OCI-LY7 (cell line): ENCODE data around the gene NACC2. TPM values are rescaled to one million over a fixed set of nuclear protein-coding genes. Genes with fewer than 3 reads are reported as not detected.
A peak's percentile ranks its signal among the peaks of the same experiment; 100 is the strongest.
"Not testable (repeated sequence)": the region's sequence is repeated elsewhere in the genome, so short reads cannot be mapped to it uniquely, and the experiment has no call there.

ENCODE experiments used
- BruUV-seq: library from RNA; stranded (reverse); fragments of 400-500 nt; replicated peaks from 2 replicates; lab custom pipeline; 2021; lab: Mats Ljungman, UMichigan
- CTCF ChIA-PET: fragments of 300-600 bp; sonication (Branson Sonifier 250); formaldehyde crosslinking; loops from one replicate; lab custom pipeline; 2022; ENCODE audit warnings: antibody characterized with exemption; ENCODE audit not compliant: unreplicated experiment; lab: Charles Lee
- POLR2A ChIA-PET: fragments of 300-600 bp; sonication (Branson Sonifier 250); formaldehyde crosslinking; loops from one replicate; lab custom pipeline; 2022; ENCODE audit warnings: antibody characterized with exemption; lab: Charles Lee
- DNase-seq: peaks from one replicate; pipeline ENCODE4 v3.0.0-alpha.2; 2015; ENCODE audit warnings: low spot score
- H2AFZ ChIP-seq: fragments of 200-600 bp; sonication (generic), shearing (Covaris generic); 2 replicates; pipeline ENCODE4 v1.6.1; 2014; ENCODE audit warnings: mild to moderate bottlenecking, antibody characterized with exemption, low read length, moderate library complexity
- H3K27ac ChIP-seq: fragments of 200-600 bp; sonication (generic); 2 replicates; pipeline ENCODE4 v1.5.1; 2014; ENCODE audit warnings: mixed run types, low read depth, mild to moderate bottlenecking, moderate library complexity, low read length, inconsistent platforms; ENCODE audit not compliant: poor library complexity, severe bottlenecking
- H3K36me3 ChIP-seq: fragments of 200-600 bp; sonication (generic); 2 replicates; pipeline ENCODE4 v1.6.1; 2014; ENCODE audit warnings: mild to moderate bottlenecking, antibody characterized with exemption, low read length, moderate library complexity, mixed read lengths; ENCODE audit not compliant: insufficient read depth
- H3K4me1 ChIP-seq: fragments of 200-600 bp; sonication (generic); 2 replicates; pipeline ENCODE4 v1.5.1; 2014; ENCODE audit warnings: mild to moderate bottlenecking, low read length; ENCODE audit not compliant: insufficient read depth, poor library complexity, severe bottlenecking
- H3K4me2 ChIP-seq: fragments of 200-600 bp; sonication (generic); 2 replicates; pipeline ENCODE4 v1.6.1; 2014; ENCODE audit warnings: mild to moderate bottlenecking, low read length
- H3K4me3 ChIP-seq: fragments of 200-600 bp; sonication (generic); 2 replicates; pipeline ENCODE4 v1.5.1; 2014; ENCODE audit warnings: mild to moderate bottlenecking, low read depth, low read length; ENCODE audit not compliant: poor library complexity, severe bottlenecking
- H3K79me2 ChIP-seq: fragments of 200-600 bp; sonication (generic); 2 replicates; pipeline ENCODE4 v1.6.1; 2016; ENCODE audit warnings: low read depth, mild to moderate bottlenecking, low read length, moderate library complexity, mixed read lengths; ENCODE audit not compliant: insufficient read depth
- H3K9me2 ChIP-seq: fragments of 200-600 bp; sonication (generic); 2 replicates; pipeline ENCODE4 v1.6.1; 2016; ENCODE audit warnings: mild to moderate bottlenecking, low read length, mixed read lengths; ENCODE audit not compliant: insufficient read depth
- H3K9me3 ChIP-seq: fragments of 200-600 bp; sonication (generic); 2 replicates; pipeline ENCODE4 v1.6.1; 2014; ENCODE audit warnings: mild to moderate bottlenecking, mixed run types, low read length, mixed read lengths
- H4K20me1 ChIP-seq: fragments of 200-600 bp; sonication (generic); 2 replicates; pipeline ENCODE4 v1.6.1; 2014; ENCODE audit warnings: mild to moderate bottlenecking, antibody characterized with exemption, low read length, moderate library complexity, mixed read lengths; ENCODE audit not compliant: insufficient read depth
- CTCF ChIP-seq: fragments of 200-600 bp; sonication (generic); conservative IDR thresholded peaks from 2 replicates; pipeline ENCODE4 v1.5.1; 2014; ENCODE audit warnings: mild to moderate bottlenecking, antibody characterized with exemption, low read length, moderate library complexity, mixed read lengths
- EZH2phosphoT487 ChIP-seq: fragments of 200-600 bp; sonication (generic); IDR thresholded peaks from 2 replicates; pipeline ENCODE4 v1.6.1; 2018; ENCODE audit warnings: low read depth, borderline replicate concordance, mild to moderate bottlenecking, mixed run types, antibody characterized with exemption, low read length, moderate library complexity, mixed read lengths
- intact Hi-C: fragments of 100-400 bp; cut with micrococcal nuclease; formaldehyde crosslinking; loops from one replicate; pipeline ENCODE4 v1.10.0; 2022; ENCODE audit not compliant: unreplicated experiment
- total RNA-seq, 2 experiments: library from RNA; depleted of rRNA in 1 of 2; stranded (reverse); fragments of >200 nt in 1 of 2; shearing (Covaris generic) in 1 of 2; gene quantifications; 2 replicates each; pipeline ENCODE4 v1.2.3, GENCODE V29; 2014 to 2022

NACC2 gene
- total RNA-seq, 2 experiments from 2014 or later: 0.38 to 0.72 TPM

DNA sequence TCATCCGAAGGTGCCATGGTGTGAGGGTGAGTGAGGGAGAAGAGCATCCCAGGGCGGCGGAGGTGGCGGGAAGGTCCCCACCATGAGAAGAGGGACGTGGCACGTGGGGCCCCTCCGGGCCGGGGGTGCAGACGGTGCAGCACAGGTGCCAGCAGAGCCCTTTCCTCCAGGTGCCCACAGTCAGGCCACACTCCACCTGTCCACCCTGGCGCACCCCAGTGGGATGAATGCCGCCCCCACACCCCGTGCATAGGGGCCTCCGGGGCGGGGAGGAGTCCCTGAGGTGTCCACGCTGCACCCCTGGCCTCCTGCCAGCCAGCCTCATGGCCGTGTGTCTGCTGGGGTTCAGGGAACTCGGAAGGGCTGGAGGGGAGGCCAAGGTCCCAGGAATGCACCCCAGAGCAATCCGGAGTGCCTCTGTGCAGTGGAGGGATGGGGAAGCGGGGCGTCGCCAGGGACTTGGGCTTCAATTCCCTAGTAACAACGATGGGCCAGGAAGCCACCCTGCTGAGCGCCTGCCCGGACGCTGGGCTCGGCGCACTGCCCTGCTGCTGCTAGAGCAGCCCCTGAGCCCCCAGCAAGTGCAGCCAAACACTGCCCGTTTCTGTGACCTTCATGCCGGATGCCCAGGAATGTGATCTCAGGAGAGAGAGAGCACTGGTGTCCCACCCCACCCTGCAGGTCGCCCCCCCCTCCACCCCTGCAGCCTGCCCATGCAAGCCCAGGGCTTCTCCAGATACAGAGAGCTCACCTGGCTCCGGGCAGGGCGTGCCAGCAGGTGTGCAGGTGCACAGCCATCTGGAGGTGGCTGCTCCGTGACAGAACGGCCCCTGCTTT is 8.8 kb upstream of the NACC2 start:
- no peak overlapping the region for H3K4me2 ChIP-seq
- ChIA-PET CTCF (no interaction called here), POLR2A (interaction anchor here (0.7 kb wide), 1 partner anchor 9 kb away, joined by 5 read pairs; no protein-coding TSS in a partner anchor)
- TF ChIP-seq EZH2phosphoT487: no peak
- no peak for TF ChIP-seq CTCF
- no peaks in the 10 kb centered on the region for H3K9me2 ChIP-seq
- no peaks in the 10 kb centered on the region for H3K9me3 ChIP-seq
- intact Hi-C loops: no loop called here
- H3K4me1 ChIP-seq: peaks cover 31% of the 10 kb centered on the region
- DNase-seq: peak; percentile 31
- H3K4me3 ChIP-seq: no peak overlapping the region
- no peaks in the 10 kb centered on the region for H3K36me3 ChIP-seq
- H3K79me2 ChIP-seq: no peaks in the 10 kb centered on the region
- BruUV-seq: no TSS peak
- no peak overlapping the region for H3K27ac ChIP-seq
- no peaks in the 10 kb centered on the region for H4K20me1 ChIP-seq
- H2AFZ ChIP-seq: no peak overlapping the region

DNA sequence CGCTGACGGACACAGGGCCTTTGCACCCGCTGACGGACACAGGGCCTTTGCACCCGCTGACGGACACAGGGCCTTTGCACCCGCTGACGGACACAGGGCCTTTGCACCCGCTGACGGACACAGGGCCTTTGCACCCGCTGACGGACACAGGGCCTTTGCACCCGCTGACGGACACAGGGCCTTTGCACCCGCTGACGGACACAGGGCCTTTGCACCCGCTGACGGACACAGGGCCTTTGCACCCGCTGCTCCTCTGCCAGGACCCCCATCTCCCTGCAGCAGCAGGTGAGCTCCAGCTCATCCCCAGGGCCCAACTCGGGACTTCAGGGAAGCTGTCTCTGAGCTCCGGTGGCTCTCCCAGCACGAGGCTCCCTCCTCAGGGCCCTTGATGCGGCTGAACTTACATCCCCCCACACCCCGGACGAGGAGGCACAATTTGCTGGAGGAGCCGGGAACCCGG is 6.6 kb upstream of the NACC2 start:
- H3K36me3 ChIP-seq, H3K9me3 ChIP-seq, H4K20me1 ChIP-seq, H2AFZ ChIP-seq, DNase-seq, H3K4me3 ChIP-seq, POLR2A ChIA-PET, intact Hi-C loops, H3K27ac ChIP-seq, BruUV-seq, H3K79me2 ChIP-seq, H3K4me2 ChIP-seq, H3K9me2 ChIP-seq: not testable (repeated sequence)
- CTCF ChIA-PET: interaction anchor here (0.5 kb wide), 1 partner anchor 39 kb away, joined by 3 read pairs; no protein-coding TSS in a partner anchor
- H3K4me1 ChIP-seq: peaks cover 21% of the 10 kb centered on the region

- no TSS peak for BruUV-seq
- no peak overlapping the region for H3K27ac ChIP-seq
- ChIA-PET POLR2A (no interaction called here), CTCF (interaction anchor here (0.5 kb wide), 1 partner anchor 39 kb away, joined by 3 read pairs; no protein-coding TSS in a partner anchor)
- TF ChIP-seq CTCF: no peak
- no peak for TF ChIP-seq EZH2phosphoT487
- no peaks in the 10 kb centered on the region for H3K9me2 ChIP-seq
- H3K36me3 ChIP-seq: no peaks in the 10 kb centered on the region
- peak; percentile 48 for DNase-seq
- intact Hi-C loops: no loop called here
- H2AFZ ChIP-seq: no peak overlapping the region
- no peaks in the 10 kb centered on the region for H3K79me2 ChIP-seq
- no peak overlapping the region for H3K4me2 ChIP-seq
- H3K4me1 ChIP-seq: peaks cover 18% of the 10 kb centered on the region
- no peaks in the 10 kb centered on the region for H3K9me3 ChIP-seq
- H4K20me1 ChIP-seq: no peaks in the 10 kb centered on the region
- no peak overlapping the region for H3K4me3 ChIP-seq
These were observed 5.9 kb upstream of the NACC2 start for GRCh38 chr9:136100700-136101614.
